Esophagus squamous epithelium (tissue), 5 donors: ENCODE data around the gene TAS1R1. TPM values are rescaled to one million over a fixed set of nuclear protein-coding genes. Genes with fewer than 3 reads are reported as not detected.

Source experiments
- DNase-seq: peaks from one replicate; lab custom pipeline; 2025; lab: John Stamatoyannopoulos, UW
- H3K27ac ChIP-seq, 4 donors: fragments of 200-600 bp; sonication (generic); one replicate each; pipeline ENCODE4 v1.5.1; 2016 to 2019; ENCODE audit warnings: mild to moderate bottlenecking in 1 of 4
- H3K27me3 ChIP-seq, 4 donors: fragments of 200-600 bp; sonication (generic); 1 replicate in 3 of 4; 2 replicates in 1 of 4; pipeline versions ENCODE4 v1.5.1 to v1.6.0; 2017 to 2021; ENCODE audit warnings: antibody characterized with exemption in 1 of 4
- H3K36me3 ChIP-seq, 3 donors: fragments of 200-600 bp; sonication (generic); one replicate each; pipeline ENCODE4 v1.5.1; 2016 to 2019
- H3K4me1 ChIP-seq, 3 donors: fragments of 200-600 bp; sonication (generic); one replicate each; pipeline ENCODE4 v1.5.1; 2017 to 2019
- H3K4me3 ChIP-seq, 4 donors: fragments of 200-600 bp; sonication (generic); 1 replicate in 3 of 4; 2 replicates in 1 of 4; pipeline ENCODE4 v1.5.1; 2016 to 2019; ENCODE audit warnings: mild to moderate bottlenecking in 2 of 4, moderate library complexity in 1 of 4
- H3K9me3 ChIP-seq, 3 donors: fragments of 200-600 bp; sonication (generic); one replicate each; pipeline ENCODE4 v1.5.1; 2016 to 2019
- POLR2A ChIP-seq, 4 donors: fragments of 450-650 bp; IDR thresholded peaks; one replicate each; pipeline ENCODE4 v1.6.1; 2017; ENCODE audit warnings: antibody characterized with exemption in 4 of 4, mild to moderate bottlenecking in 4 of 4, moderate library complexity in 3 of 4
- WGBS, 2 donors: methylation state at CpG; one replicate each; pipeline ENCODE4 v1.1.5; 2018; 5-methylcytosine and 5-hydroxymethylcytosine counted together
- intact Hi-C: fragments of 100-400 bp; cut with DNase I; formaldehyde crosslinking; loops from one replicate; pipeline ENCODE4 v1.15.0; 2022
- total RNA-seq, 4 donors: library from RNA; depleted of rRNA; stranded (reverse); fragments of >200 nt; gene quantifications; one replicate each; pipeline ENCODE4 v1.1.0, GENCODE V29; 2016
- TF ChIP-seq, protein P1 (sequence below), 6 experiments: fragments of 450-650 bp in 4 of 6; fragments of 200-600 bp in 2 of 6; sonication (generic) in 2 of 6; IDR thresholded peaks; one replicate each; pipeline ENCODE4 v1.5.1; 2016 to 2019; ENCODE audit warnings: antibody characterized with exemption in 6 of 6, mild to moderate bottlenecking in 4 of 6, moderate library complexity in 4 of 6
- donor health status: DM: yes; HTN: yes; CAD: no.

TAS1R1 gene
- total RNA-seq, 4 donors from 2014 or later: not detected

- 76 to 83% methylated on average over 5 to 6 of the region's 6 CpGs for WGBS, 2 donors
- Histone ChIP-seq H3K4me3 (no peak overlapping the region), H3K27me3 (no peaks in the 10 kb centered on the region), H3K9me3 (no peaks in the 10 kb centered on the region), H3K36me3 (peaks cover 0 to 10% (median 0%) of the 10 kb centered on the region in 3 donors), H3K4me1 (peaks cover 20 to 36% (median 27%) of the 10 kb centered on the region in 3 donors), H3K27ac (no peak overlapping the region)
- TF ChIP-seq POLR2A (IDR thresholded peaks at IDR 0.05): no peak
- TF ChIP-seq, protein P1, sequence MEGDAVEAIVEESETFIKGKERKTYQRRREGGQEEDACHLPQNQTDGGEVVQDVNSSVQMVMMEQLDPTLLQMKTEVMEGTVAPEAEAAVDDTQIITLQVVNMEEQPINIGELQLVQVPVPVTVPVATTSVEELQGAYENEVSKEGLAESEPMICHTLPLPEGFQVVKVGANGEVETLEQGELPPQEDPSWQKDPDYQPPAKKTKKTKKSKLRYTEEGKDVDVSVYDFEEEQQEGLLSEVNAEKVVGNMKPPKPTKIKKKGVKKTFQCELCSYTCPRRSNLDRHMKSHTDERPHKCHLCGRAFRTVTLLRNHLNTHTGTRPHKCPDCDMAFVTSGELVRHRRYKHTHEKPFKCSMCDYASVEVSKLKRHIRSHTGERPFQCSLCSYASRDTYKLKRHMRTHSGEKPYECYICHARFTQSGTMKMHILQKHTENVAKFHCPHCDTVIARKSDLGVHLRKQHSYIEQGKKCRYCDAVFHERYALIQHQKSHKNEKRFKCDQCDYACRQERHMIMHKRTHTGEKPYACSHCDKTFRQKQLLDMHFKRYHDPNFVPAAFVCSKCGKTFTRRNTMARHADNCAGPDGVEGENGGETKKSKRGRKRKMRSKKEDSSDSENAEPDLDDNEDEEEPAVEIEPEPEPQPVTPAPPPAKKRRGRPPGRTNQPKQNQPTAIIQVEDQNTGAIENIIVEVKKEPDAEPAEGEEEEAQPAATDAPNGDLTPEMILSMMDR (IDR thresholded peaks at IDR 0.05): no peak
- intact Hi-C loops: no loop called here
- DNase-seq: no peak
Observed at GRCh38 chr1:6577831-6578525, 22.9 kb downstream of the TAS1R1 start.

GRCh38 chr1:6578624-6579373 is 23.7 kb downstream of the TAS1R1 start:
- Histone ChIP-seq H3K4me1 (peaks cover 20 to 42% (median 27%) of the 10 kb centered on the region in 3 donors), H3K27ac (peak overlapping the region; percentile 96 to 99 (median 98)), H3K27me3 (no peaks in the 10 kb centered on the region), H3K36me3 (peaks cover 0 to 10% (median 0%) of the 10 kb centered on the region in 3 donors), H3K4me3 (peak overlapping the region in 2 of 4 donors; percentile 79 to 99), H3K9me3 (no peaks in the 10 kb centered on the region)
- no peak for TF ChIP-seq POLR2A (IDR thresholded peaks at IDR 0.05)
- TF ChIP-seq, protein P1 (IDR thresholded peaks at IDR 0.05): no peak
- 83 to 98% methylated on average over 7 to 8 of the region's 14 CpGs for WGBS, 2 donors
- no peak for DNase-seq
- intact Hi-C loops: no loop called here

GRCh38 chr1:6579374-6580118 is 24.4 kb downstream of the TAS1R1 start, which contains the start of gene ZBTB48:
TSS of gene ZBTB48 (plus strand) at chr1:6579994. CDS start at chr1:6580610, 616 bp downstream.
- no peaks in the 10 kb centered on the region for H3K27me3 ChIP-seq
- peak within 1 kb of the TSS; percentile 79 to 99 (median 88) for H3K4me3 ChIP-seq
- intact Hi-C loops: no loop called here
- H3K9me3 ChIP-seq: no peaks in the 10 kb centered on the region
- 22% methylated on average over 12 of the region's 58 CpGs; no CpG with 5 or more reads in 1 of the 2 donors for WGBS, 2 donors
- H3K36me3 ChIP-seq: peaks cover 0 to 10% (median 0%) of the 10 kb centered on the region in 3 donors
- H3K27ac ChIP-seq: peak within 1 kb of the TSS; percentile 96 to 99 (median 98)
- peak; percentile 87 for DNase-seq
- TF ChIP-seq POLR2A (IDR thresholded peaks at IDR 0.05): peak in 3 of 4 donors; percentile 90 to 98 (median 97)
- TF ChIP-seq, protein P1 (IDR thresholded peaks at IDR 0.05): no peak
- peaks cover 20 to 50% (median 27%) of the 10 kb centered on the region in 3 donors for H3K4me1 ChIP-seq

DNA sequence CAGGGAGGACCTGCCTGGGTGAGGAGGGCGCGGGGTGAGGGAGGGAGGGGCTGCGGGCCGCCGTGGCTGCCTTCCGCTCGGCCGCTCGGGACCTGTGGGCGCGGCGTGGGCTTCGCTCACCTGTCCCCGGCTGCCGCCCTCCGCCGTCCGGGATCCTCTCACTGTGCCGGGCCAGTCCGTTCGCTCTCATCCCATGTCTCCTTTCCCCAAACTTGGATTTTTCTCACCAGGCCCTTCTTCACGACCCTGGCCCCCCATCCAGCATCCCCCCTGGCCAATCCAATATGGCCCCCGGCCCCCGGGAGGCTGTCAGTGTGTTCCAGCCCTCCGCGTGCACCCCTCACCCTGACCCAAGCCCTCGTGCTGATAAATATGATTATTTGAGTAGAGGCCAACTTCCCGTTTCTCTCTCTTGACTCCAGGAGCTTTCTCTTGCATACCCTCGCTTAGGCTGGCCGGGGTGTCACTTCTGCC is 25.0 kb downstream of the TAS1R1 start:
- 0 to 2% methylated on average over 9 to 20 of the region's 30 CpGs for WGBS, 2 donors
- Histone ChIP-seq H3K4me3 (peak overlapping the region; percentile 79 to 99 (median 88)), H3K36me3 (peaks cover 0 to 10% (median 0%) of the 10 kb centered on the region in 3 donors), H3K9me3 (no peaks in the 10 kb centered on the region), H3K4me1 (peaks cover 20 to 56% (median 27%) of the 10 kb centered on the region in 3 donors), H3K27ac (peak overlapping the region; percentile 96 to 99 (median 98)), H3K27me3 (no peaks in the 10 kb centered on the region)
- intact Hi-C loops: no loop called here
- DNase-seq: no peak
- no peak for TF ChIP-seq POLR2A (IDR thresholded peaks at IDR 0.05)
- TF ChIP-seq, protein P1 (IDR thresholded peaks at IDR 0.05): no peak
